ENCODE results near the gene TSPEAR.

TSPEAR gene

DNA sequence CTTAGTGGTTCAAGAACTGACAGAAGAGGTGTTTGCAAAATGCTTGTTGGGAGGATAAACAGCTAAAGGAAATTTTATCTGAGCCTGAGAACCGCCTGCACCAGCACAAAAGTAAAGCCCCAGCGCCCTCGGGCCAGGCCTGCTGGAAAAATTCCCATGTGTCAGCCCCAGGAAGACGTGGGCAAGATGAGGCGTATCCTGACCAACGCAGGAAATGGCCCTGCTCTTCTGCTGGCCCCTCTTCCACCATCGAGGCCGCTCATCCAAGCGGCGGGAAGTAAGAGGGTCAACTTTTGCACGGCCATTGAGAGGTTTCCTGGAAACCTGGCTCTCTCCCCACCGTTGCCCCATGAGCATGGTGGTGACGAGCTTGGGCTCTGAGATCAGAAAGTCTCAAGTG lies 216.4 kb downstream of the TSPEAR start:
- no peak for DNase-seq (ENCODE audit: low spot score)

GRCh38 chr21:44494418-44494817 lies 217.0 kb downstream of the TSPEAR start:
- TF ChIP-seq, protein P1, sequence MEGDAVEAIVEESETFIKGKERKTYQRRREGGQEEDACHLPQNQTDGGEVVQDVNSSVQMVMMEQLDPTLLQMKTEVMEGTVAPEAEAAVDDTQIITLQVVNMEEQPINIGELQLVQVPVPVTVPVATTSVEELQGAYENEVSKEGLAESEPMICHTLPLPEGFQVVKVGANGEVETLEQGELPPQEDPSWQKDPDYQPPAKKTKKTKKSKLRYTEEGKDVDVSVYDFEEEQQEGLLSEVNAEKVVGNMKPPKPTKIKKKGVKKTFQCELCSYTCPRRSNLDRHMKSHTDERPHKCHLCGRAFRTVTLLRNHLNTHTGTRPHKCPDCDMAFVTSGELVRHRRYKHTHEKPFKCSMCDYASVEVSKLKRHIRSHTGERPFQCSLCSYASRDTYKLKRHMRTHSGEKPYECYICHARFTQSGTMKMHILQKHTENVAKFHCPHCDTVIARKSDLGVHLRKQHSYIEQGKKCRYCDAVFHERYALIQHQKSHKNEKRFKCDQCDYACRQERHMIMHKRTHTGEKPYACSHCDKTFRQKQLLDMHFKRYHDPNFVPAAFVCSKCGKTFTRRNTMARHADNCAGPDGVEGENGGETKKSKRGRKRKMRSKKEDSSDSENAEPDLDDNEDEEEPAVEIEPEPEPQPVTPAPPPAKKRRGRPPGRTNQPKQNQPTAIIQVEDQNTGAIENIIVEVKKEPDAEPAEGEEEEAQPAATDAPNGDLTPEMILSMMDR (IDR thresholded peaks at IDR 0.05; ENCODE audit: extremely low read depth, insufficient read depth, missing control alignments), result no peak
- DNase-seq (ENCODE audit: low spot score), result no peak
- in situ Hi-C loops (cut with MboI; ENCODE audit: low pct_unique_long_range_greater_than_20kb, low sequenced_read_pairs, unreplicated experiment), result no loop called here

More for the DNA sequence above, 216.4 kb downstream of the TSPEAR start:
- in situ Hi-C loops (cut with MboI; ENCODE audit: low pct_unique_long_range_greater_than_20kb, low sequenced_read_pairs, unreplicated experiment), result no loop called here
- TF ChIP-seq, protein P1 (IDR thresholded peaks at IDR 0.05; ENCODE audit: extremely low read depth, insufficient read depth, missing control alignments), result no peak

DNA sequence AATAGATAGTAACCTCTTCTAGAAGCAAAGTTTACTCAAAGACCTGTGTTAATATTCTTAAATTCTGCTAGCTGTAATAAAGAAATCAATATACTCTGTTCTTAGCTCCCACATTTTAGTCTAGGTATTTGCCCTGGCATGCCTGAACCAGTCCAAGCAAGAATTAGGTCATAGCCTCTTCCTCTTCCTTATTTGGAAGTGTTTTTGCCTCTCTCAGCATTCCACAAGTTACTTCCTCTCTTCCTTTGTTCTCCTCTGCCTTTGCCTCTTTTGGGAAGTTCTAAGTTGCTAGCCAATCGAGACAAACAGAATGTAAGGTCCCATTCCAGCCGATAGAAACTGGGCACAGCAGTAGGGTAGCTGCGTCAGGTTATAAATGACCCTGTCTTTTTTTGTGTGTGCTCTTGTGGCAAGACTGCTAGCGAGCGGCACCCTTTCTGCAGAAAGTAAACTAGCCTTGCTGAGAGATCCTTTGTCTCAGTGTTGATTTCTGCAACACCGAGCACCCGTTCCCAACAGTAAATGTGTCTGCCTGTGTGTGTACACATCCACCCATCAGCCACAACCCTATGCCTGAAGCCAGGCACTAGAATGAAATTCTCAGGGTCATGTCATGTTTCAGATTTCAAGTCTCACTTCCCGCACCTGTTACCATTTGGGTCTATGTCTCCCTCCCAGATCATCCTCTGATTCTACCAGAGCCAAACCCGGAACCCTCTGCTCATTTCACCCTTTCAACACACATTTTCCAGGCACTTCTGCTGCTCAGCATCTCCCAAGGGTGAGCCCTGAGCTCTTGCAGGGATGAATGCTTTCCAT lies 218.6 kb downstream of the TSPEAR start:
- DNase-seq (ENCODE audit: low spot score), result no peak
- in situ Hi-C loops (cut with MboI; ENCODE audit: low pct_unique_long_range_greater_than_20kb, low sequenced_read_pairs, unreplicated experiment), result no loop called here
- TF ChIP-seq, protein P1 (IDR thresholded peaks at IDR 0.05; ENCODE audit: extremely low read depth, insufficient read depth, missing control alignments), result no peak

DNA sequence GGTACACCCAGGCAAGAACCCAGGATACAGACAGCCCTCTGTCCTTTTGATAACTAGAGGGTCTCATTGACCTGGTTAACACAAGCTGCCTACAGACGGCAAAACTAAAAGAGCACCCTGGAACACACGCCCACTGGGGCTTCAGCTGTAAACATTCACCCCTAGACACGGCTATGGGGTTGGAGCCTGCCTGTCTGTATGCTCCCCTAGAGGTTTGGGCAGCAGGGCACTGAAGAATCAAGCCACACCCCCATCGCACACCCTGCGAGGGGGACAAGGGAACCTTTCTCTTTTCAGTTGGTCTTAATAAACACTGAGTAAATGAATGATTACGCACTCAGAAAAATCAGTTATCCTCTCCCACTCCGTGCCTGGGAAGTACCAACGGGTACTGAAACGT lies 220.6 kb downstream of the TSPEAR start:
- TF ChIP-seq, protein P1 (IDR thresholded peaks at IDR 0.05; ENCODE audit: extremely low read depth, insufficient read depth, missing control alignments), result no peak
- DNase-seq (ENCODE audit: low spot score), result no peak
- in situ Hi-C loops (cut with MboI; ENCODE audit: low pct_unique_long_range_greater_than_20kb, low sequenced_read_pairs, unreplicated experiment), result no loop called here

DNA sequence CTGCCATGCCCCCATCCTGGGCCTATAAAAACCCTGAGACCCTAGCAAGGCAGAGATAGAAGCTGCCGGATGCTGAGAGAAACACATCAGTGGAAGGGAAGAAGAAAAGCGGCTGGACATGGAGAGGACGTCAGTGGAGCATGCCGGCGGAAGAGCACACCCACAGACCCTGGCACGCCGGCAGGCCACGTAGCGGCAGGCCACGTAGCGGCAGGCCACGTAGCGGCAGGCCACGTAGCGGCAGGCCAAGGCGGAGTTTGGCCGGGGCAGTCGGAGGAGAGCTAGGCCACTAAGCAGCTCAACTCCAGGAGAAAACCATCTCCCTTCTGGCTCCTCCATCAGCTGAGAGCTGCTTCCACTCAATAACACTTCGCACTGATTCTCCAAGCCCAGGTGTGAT lies 221.0 kb downstream of the TSPEAR start:
- TF ChIP-seq, protein P1 (IDR thresholded peaks at IDR 0.05; ENCODE audit: extremely low read depth, insufficient read depth, missing control alignments), result no peak
- in situ Hi-C loops (cut with MboI; ENCODE audit: low pct_unique_long_range_greater_than_20kb, low sequenced_read_pairs, unreplicated experiment), result no loop called here
- DNase-seq (ENCODE audit: low spot score), result no peak

- DNase-seq (ENCODE audit: low spot score), result no peak
- TF ChIP-seq, protein P1 (IDR thresholded peaks at IDR 0.05; ENCODE audit: extremely low read depth, insufficient read depth, missing control alignments), result peak; percentile 4
- in situ Hi-C loops (cut with MboI; ENCODE audit: low pct_unique_long_range_greater_than_20kb, low sequenced_read_pairs, unreplicated experiment), result no loop called here
These were observed 221.4 kb downstream of the TSPEAR start for GRCh38 chr21:44489962-44490361.

Measured in GM13977 (cell line).